ENCODE measurements around the gene S100PBP. TPM values are rescaled to one million over a fixed set of nuclear protein-coding genes. Genes with fewer than 3 reads are reported as not detected.

Gene S100PBP
- total RNA-seq, 1 experiment from 2014 or later: 50.1 TPM

DNA sequence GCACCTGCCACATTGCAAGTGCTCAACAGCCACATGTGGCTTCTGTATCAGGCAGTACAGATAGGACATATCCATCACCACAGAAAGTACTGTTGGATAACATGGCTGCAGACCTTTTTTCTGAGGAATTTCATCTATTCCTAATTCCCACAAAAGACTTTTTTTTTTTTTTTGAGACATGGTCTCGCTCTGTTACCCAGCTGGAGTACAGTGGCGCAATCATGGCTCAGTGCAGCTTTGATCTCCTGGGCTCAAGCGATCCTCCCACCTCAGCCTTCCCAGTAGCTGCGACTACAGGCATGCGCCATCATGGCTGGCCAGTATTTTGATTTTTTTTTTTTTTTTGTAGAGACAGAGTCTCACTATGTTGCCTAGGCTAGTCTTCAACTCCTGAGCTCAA, 33.6 kb upstream of the S100PBP start:
- Histone ChIP-seq H3K79me2 (ENCODE audit: insufficient read depth, low read length) (no peaks in the 10 kb centered on the region), H3K18ac (ENCODE audit: insufficient read length, low read depth, low read length) (no peak overlapping the region), H4K91ac (ENCODE audit: insufficient read length, low read depth, low read length) (no peak overlapping the region), H4K20me1 (ENCODE audit: control insufficient read depth, insufficient read depth, insufficient read length) (no peaks in the 10 kb centered on the region), H2BK5ac (ENCODE audit: insufficient read length, low read length) (no peak overlapping the region), H2AK5ac (ENCODE audit: insufficient read length, low read length) (no peak overlapping the region), H3K4me2 (ENCODE audit: insufficient read depth, insufficient read length, low read length) (no peak overlapping the region), H4K5ac (ENCODE audit: insufficient read length, low read depth, low read length) (no peak overlapping the region), H3K79me1 (ENCODE audit: insufficient read depth, low read depth, low read length, poor library complexity, severe bottlenecking) (no peaks in the 10 kb centered on the region), H4K8ac (replicated peaks; ENCODE audit: insufficient read length, low read depth, low read length) (no peak overlapping the region), H2BK120ac (ENCODE audit: low read depth, low read length, poor library complexity, severe bottlenecking) (no peak overlapping the region), H3K14ac (ENCODE audit: insufficient read depth, low read length) (no peak overlapping the region), H3K27ac (ENCODE audit: insufficient read length, low read depth, low read length) (no peak overlapping the region), H3K4ac (ENCODE audit: low read depth, low read length) (no peak overlapping the region), H3K9me3 (ENCODE audit: control insufficient read depth, low read depth, low read length) (no peaks in the 10 kb centered on the region), H3K9ac (ENCODE audit: extremely low read depth, insufficient read length, low read length) (no peak overlapping the region), H3T11ph (ENCODE audit: low read length) (no peak overlapping the region), H2BK12ac (ENCODE audit: insufficient read length, low read depth, low read length) (no peak overlapping the region), H3K56ac (ENCODE audit: insufficient read length, low read depth, low read length) (no peak overlapping the region), H2AFZ (ENCODE audit: low read length) (no peak overlapping the region), H2BK15ac (ENCODE audit: low read depth, low read length) (no peak overlapping the region), H3K23ac (ENCODE audit: insufficient read length, low read depth, low read length) (no peak overlapping the region), H3K27me3 (ENCODE audit: insufficient read depth, low read length) (no peaks in the 10 kb centered on the region), H3K23me2 (ENCODE audit: insufficient read length, low read depth, low read length, poor library complexity, severe bottlenecking) (no peaks in the 10 kb centered on the region), H3K4me1 (ENCODE audit: insufficient read depth, low read length) (no peaks in the 10 kb centered on the region), H2BK20ac (ENCODE audit: low read depth, low read length, poor library complexity, severe bottlenecking) (no peak overlapping the region)
- Mint-ChIP-seq H3K36me3 (ENCODE audit: insufficient read depth in 1 of 3, low read depth in 3 of 3) (peaks cover 64 to 94% (median 86%) of the 10 kb centered on the region in 3 experiments; a peak in 6 of 7 replicates), H3K27ac (no peak overlapping the region), H3K9me3 (no peaks in the 10 kb centered on the region), H3K4me1 (no peaks in the 10 kb centered on the region), H3K4me3 (no peak overlapping the region), H3K27me3 (ENCODE audit: low read depth) (no peaks in the 10 kb centered on the region)
- WGBS (ENCODE audit: extremely low coverage, insufficient read length, low lambda C conversion rate): no CpG with 5 or more reads among the region's 5 CpGs
- DNase-seq: no peak
- TF ChIP-seq, protein P1, sequence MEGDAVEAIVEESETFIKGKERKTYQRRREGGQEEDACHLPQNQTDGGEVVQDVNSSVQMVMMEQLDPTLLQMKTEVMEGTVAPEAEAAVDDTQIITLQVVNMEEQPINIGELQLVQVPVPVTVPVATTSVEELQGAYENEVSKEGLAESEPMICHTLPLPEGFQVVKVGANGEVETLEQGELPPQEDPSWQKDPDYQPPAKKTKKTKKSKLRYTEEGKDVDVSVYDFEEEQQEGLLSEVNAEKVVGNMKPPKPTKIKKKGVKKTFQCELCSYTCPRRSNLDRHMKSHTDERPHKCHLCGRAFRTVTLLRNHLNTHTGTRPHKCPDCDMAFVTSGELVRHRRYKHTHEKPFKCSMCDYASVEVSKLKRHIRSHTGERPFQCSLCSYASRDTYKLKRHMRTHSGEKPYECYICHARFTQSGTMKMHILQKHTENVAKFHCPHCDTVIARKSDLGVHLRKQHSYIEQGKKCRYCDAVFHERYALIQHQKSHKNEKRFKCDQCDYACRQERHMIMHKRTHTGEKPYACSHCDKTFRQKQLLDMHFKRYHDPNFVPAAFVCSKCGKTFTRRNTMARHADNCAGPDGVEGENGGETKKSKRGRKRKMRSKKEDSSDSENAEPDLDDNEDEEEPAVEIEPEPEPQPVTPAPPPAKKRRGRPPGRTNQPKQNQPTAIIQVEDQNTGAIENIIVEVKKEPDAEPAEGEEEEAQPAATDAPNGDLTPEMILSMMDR (conservative IDR thresholded peaks at IDR 0.05): no peak
